H1 (cell line): ENCODE results near the gene CCDC63. TPM values are rescaled to one million over a fixed set of nuclear protein-coding genes. Genes with fewer than 3 reads are reported as not detected.

ENCODE experiments used
- SIN3A ChIP-seq, 2 experiments: IDR thresholded peaks in 1 of 2; conservative IDR thresholded peaks in 1 of 2; 2 replicates each; pipeline ENCODE4 v1.6.1; 2011 to 2012; ENCODE audit warnings: low read length in 2 of 2, improper control_type of control experiment in 1 of 2, low read depth in 1 of 2, mild to moderate bottlenecking in 1 of 2
- polyA plus RNA-seq, 7 experiments: library from polyadenylated mRNA; depleted of rRNA in 3 of 7; stranded (reverse) in 5 of 7; unstranded in 2 of 7; fragments of >200 nt in 5 of 7; fragments of 200-250 nt in 2 of 7; gene quantifications; 1 replicate in 5 of 7; 2 replicates in 1 of 7; 4 replicates in 1 of 7; pipeline versions ENCODE4 v1.2.1 to v1.2.3, GENCODE V29; 2011 to 2013; ENCODE audit warnings: missing spikeins in 2 of 7, mixed read lengths in 2 of 7
- total RNA-seq: library from RNA; stranded (reverse); fragmentation: NEBNext Ultra II Directional; extraction: Animal tissue kit (Norgen Biotek cat#: 25700); gene quantifications from 2 replicates; pipeline ENCODE4 v1.2.1, GENCODE V29; 2021
- TF ChIP-seq, protein P1 (sequence below): fragments of 300-600 bp; sonication (generic); IDR thresholded peaks from 2 replicates; pipeline ENCODE4 v1.7.1; 2012; ENCODE audit warnings: low read length, moderate library complexity, mild to moderate bottlenecking, inconsistent platforms; ENCODE audit not compliant: insufficient replicate concordance

Gene CCDC63
- total and polyA plus RNA-seq, 2 of the 8 experiments (the other 6 are each of a cell fraction or from before 2014, with no cell fraction given), result 0.42 to 0.93 TPM

DNA sequence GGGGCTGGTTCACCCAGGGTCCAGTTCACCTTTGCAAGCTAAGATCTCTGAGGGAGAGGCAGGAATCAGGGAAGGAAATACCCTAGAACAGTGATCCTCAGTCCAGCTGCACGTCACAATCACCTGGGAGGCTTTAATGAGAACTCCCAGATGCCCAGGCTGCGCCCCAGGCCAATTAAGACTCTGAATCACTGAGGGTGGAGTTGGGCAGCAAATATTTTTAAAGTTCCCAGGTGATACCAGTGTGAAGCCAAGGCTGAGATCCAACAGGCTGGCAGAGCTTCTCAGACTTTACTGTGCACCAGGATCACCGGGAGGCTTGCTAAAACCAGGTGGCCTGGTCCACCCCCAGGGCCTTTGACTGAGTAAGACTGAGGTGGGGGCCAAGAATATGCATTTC, 49.8 kb downstream of the CCDC63 start (continued):
- TF ChIP-seq, protein P1, sequence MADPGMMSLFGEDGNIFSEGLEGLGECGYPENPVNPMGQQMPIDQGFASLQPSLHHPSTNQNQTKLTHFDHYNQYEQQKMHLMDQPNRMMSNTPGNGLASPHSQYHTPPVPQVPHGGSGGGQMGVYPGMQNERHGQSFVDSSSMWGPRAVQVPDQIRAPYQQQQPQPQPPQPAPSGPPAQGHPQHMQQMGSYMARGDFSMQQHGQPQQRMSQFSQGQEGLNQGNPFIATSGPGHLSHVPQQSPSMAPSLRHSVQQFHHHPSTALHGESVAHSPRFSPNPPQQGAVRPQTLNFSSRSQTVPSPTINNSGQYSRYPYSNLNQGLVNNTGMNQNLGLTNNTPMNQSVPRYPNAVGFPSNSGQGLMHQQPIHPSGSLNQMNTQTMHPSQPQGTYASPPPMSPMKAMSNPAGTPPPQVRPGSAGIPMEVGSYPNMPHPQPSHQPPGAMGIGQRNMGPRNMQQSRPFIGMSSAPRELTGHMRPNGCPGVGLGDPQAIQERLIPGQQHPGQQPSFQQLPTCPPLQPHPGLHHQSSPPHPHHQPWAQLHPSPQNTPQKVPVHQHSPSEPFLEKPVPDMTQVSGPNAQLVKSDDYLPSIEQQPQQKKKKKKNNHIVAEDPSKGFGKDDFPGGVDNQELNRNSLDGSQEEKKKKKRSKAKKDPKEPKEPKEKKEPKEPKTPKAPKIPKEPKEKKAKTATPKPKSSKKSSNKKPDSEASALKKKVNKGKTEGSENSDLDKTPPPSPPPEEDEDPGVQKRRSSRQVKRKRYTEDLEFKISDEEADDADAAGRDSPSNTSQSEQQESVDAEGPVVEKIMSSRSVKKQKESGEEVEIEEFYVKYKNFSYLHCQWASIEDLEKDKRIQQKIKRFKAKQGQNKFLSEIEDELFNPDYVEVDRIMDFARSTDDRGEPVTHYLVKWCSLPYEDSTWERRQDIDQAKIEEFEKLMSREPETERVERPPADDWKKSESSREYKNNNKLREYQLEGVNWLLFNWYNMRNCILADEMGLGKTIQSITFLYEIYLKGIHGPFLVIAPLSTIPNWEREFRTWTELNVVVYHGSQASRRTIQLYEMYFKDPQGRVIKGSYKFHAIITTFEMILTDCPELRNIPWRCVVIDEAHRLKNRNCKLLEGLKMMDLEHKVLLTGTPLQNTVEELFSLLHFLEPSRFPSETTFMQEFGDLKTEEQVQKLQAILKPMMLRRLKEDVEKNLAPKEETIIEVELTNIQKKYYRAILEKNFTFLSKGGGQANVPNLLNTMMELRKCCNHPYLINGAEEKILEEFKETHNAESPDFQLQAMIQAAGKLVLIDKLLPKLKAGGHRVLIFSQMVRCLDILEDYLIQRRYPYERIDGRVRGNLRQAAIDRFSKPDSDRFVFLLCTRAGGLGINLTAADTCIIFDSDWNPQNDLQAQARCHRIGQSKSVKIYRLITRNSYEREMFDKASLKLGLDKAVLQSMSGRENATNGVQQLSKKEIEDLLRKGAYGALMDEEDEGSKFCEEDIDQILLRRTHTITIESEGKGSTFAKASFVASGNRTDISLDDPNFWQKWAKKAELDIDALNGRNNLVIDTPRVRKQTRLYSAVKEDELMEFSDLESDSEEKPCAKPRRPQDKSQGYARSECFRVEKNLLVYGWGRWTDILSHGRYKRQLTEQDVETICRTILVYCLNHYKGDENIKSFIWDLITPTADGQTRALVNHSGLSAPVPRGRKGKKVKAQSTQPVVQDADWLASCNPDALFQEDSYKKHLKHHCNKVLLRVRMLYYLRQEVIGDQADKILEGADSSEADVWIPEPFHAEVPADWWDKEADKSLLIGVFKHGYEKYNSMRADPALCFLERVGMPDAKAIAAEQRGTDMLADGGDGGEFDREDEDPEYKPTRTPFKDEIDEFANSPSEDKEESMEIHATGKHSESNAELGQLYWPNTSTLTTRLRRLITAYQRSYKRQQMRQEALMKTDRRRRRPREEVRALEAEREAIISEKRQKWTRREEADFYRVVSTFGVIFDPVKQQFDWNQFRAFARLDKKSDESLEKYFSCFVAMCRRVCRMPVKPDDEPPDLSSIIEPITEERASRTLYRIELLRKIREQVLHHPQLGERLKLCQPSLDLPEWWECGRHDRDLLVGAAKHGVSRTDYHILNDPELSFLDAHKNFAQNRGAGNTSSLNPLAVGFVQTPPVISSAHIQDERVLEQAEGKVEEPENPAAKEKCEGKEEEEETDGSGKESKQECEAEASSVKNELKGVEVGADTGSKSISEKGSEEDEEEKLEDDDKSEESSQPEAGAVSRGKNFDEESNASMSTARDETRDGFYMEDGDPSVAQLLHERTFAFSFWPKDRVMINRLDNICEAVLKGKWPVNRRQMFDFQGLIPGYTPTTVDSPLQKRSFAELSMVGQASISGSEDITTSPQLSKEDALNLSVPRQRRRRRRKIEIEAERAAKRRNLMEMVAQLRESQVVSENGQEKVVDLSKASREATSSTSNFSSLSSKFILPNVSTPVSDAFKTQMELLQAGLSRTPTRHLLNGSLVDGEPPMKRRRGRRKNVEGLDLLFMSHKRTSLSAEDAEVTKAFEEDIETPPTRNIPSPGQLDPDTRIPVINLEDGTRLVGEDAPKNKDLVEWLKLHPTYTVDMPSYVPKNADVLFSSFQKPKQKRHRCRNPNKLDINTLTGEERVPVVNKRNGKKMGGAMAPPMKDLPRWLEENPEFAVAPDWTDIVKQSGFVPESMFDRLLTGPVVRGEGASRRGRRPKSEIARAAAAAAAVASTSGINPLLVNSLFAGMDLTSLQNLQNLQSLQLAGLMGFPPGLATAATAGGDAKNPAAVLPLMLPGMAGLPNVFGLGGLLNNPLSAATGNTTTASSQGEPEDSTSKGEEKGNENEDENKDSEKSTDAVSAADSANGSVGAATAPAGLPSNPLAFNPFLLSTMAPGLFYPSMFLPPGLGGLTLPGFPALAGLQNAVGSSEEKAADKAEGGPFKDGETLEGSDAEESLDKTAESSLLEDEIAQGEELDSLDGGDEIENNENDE, result no peak
- no peak for TF ChIP-seq SIN3A (conservative IDR thresholded peaks at IDR 0.05 in 1 of 2, IDR thresholded peaks at IDR 0.05 in 1 of 2; ENCODE audit: low read depth in 1 of 2, low read length in 2 of 2)
